PC-3 (cell line): ENCODE results near the gene HOXC9. TPM values are rescaled to one million over a fixed set of nuclear protein-coding genes. Genes with fewer than 3 reads are reported as not detected.

ENCODE experiments used
- ATAC-seq: fragments of 200-7000 bp; cut with Tn5 transposase; 2 replicates; pipeline ENCODE4 v1.9.1; 2020; ENCODE audit warnings: mild to moderate bottlenecking, moderate library complexity
- BruUV-seq: library from RNA; stranded (reverse); fragments of 400-500 nt; replicated peaks from 2 replicates; lab custom pipeline; 2021; lab: Mats Ljungman, UMichigan
- CTCF ChIA-PET: fragments of 300-600 bp; sonication (Branson Sonifier 250); formaldehyde crosslinking; loops from one replicate; lab custom pipeline; 2022; ENCODE audit warnings: antibody characterized with exemption; lab: Charles Lee
- POLR2A ChIA-PET: fragments of 300-600 bp; sonication (Branson Sonifier 250); formaldehyde crosslinking; loops from one replicate; lab custom pipeline; 2022; ENCODE audit warnings: antibody characterized with exemption; ENCODE audit not compliant: unreplicated experiment; lab: Charles Lee
- DNase-seq: peaks from one replicate; pipeline ENCODE4 v3.0.0-alpha.2; 2015
- H2AFZ ChIP-seq: fragments of 300-600 bp; sonication (generic); 2 replicates; pipeline ENCODE4 v1.6.0; 2016; ENCODE audit warnings: antibody characterized with exemption, low read length
- H3F3A ChIP-seq: fragments of 300-600 bp; sonication (generic); one replicate; pipeline ENCODE4 v1.6.0; 2017; ENCODE audit warnings: antibody characterized with exemption, low read length, control low read depth, mild to moderate bottlenecking; ENCODE audit not compliant: unreplicated experiment
- H3K27ac ChIP-seq: fragments of 300-600 bp; sonication (generic); 2 replicates; pipeline ENCODE4 v1.5.1; 2016; ENCODE audit warnings: mild to moderate bottlenecking, low read length
- H3K27me3 ChIP-seq: fragments of 300-600 bp; sonication (generic); 2 replicates; pipeline ENCODE4 v1.6.1; 2016; ENCODE audit warnings: low read length, mixed read lengths
- H3K36me3 ChIP-seq: fragments of 300-600 bp; sonication (generic); 2 replicates; pipeline ENCODE4 v1.6.1; 2016; ENCODE audit warnings: low read depth, mixed run types, low read length, mixed read lengths
- H3K4me1 ChIP-seq: fragments of 300-600 bp; sonication (generic); 2 replicates; pipeline ENCODE4 v1.5.1; 2016; ENCODE audit warnings: low read length; ENCODE audit not compliant: insufficient read depth
- H3K4me2 ChIP-seq: fragments of 300-600 bp; sonication (generic); 2 replicates; pipeline ENCODE4 v1.6.0; 2016; ENCODE audit warnings: low read length
- H3K4me3 ChIP-seq: fragments of 300-600 bp; sonication (generic); 2 replicates; pipeline ENCODE4 v1.5.1; 2016; ENCODE audit warnings: mild to moderate bottlenecking, low read length, mixed read lengths
- H3K79me2 ChIP-seq: fragments of 300-600 bp; sonication (generic); 2 replicates; pipeline ENCODE4 v1.6.1; 2017; ENCODE audit warnings: low read length, mixed read lengths
- H3K9ac ChIP-seq: fragments of 300-600 bp; sonication (generic); 2 replicates; pipeline ENCODE4 v1.6.0; 2016; ENCODE audit warnings: mild to moderate bottlenecking, low read length
- H3K9me2 ChIP-seq: fragments of 300-600 bp; sonication (generic); replicated peaks from 2 replicates; pipeline ENCODE4 v1.6.1; 2016; ENCODE audit warnings: mixed run types, low read length, mixed read lengths
- H3K9me3 ChIP-seq: fragments of 300-600 bp; sonication (generic); 2 replicates; pipeline ENCODE4 v1.6.1; 2016; ENCODE audit warnings: low read length, mixed read lengths
- H4K20me1 ChIP-seq: fragments of 300-600 bp; sonication (generic); 2 replicates; pipeline ENCODE4 v1.6.1; 2016; ENCODE audit warnings: low read length, mixed read lengths
- CTCF ChIP-seq: fragments of 300-600 bp; sonication (generic); conservative IDR thresholded peaks from 2 replicates; pipeline ENCODE4 v1.5.1; 2017; ENCODE audit warnings: antibody characterized with exemption, low read depth, mild to moderate bottlenecking, low read length
- EZH2 ChIP-seq: fragments of 300-600 bp; sonication (generic); IDR thresholded peaks from one replicate; pipeline ENCODE4 v1.6.1; 2017; ENCODE audit warnings: antibody characterized with exemption, mild to moderate bottlenecking, low read length; ENCODE audit not compliant: unreplicated experiment
- EZH2phosphoT487 ChIP-seq: fragments of 300-600 bp; sonication (generic); IDR thresholded peaks from 2 replicates; pipeline ENCODE4 v1.6.1; 2018; ENCODE audit warnings: mild to moderate bottlenecking, antibody characterized with exemption, low read length, borderline replicate concordance
- intact Hi-C: fragments of 100-400 bp; cut with micrococcal nuclease; formaldehyde crosslinking; loops from 2 replicates; pipeline ENCODE4 v1.9.0; 2023
- total RNA-seq: library from RNA; depleted of rRNA; stranded (reverse); fragments of >200 nt; gene quantifications from 2 replicates; pipeline ENCODE4 v1.2.3, GENCODE V29; 2014

Gene HOXC9
- total RNA-seq, 1 experiment from 2014 or later: 1.5 TPM

- CTCF ChIA-PET: interaction anchor here (1.2 to 1.3 kb wide), 2 partner anchors 48 to 217 kb away, joined by 3 to 11 read pairs; partner anchors contain the start of gene HOXC5
- H3K79me2 ChIP-seq: no peaks in the 10 kb centered on the region
- no peak for DNase-seq
- POLR2A ChIA-PET: no interaction called here
- intact Hi-C loops: no loop called here
- no peak overlapping the region; the same call in 1 of the 2 replicates for H2AFZ ChIP-seq
- H3K9me2 ChIP-seq: no peaks in the 10 kb centered on the region
- TF ChIP-seq CTCF: no peak
- no peak for TF ChIP-seq EZH2phosphoT487
- no peak for TF ChIP-seq EZH2
- peaks cover 25% of the 10 kb centered on the region for H3K4me1 ChIP-seq
- H3K36me3 ChIP-seq: no peaks in the 10 kb centered on the region
- H3F3A ChIP-seq: no peaks in the 10 kb centered on the region
- no peak overlapping the region for H3K4me3 ChIP-seq
- no peaks in the 10 kb centered on the region for H3K27me3 ChIP-seq
- no peak for ATAC-seq
- no peaks in the 10 kb centered on the region for H4K20me1 ChIP-seq
- peak overlapping the region; percentile 41; the same call in 1 of the 2 replicates for H3K4me2 ChIP-seq
- no peak overlapping the region for H3K9ac ChIP-seq
- no peak overlapping the region for H3K27ac ChIP-seq
- H3K9me3 ChIP-seq: no peaks in the 10 kb centered on the region
- BruUV-seq: no TSS peak
Measured at GRCh38 chr12:53983950-53984572, 15.9 kb upstream of the HOXC9 start.

- ChIA-PET POLR2A (no interaction called here), CTCF (interaction anchor here (0.5 to 1.3 kb wide), 6 partner anchors 11 to 216 kb away, joined by 3 to 11 read pairs (median 4); partner anchors contain the start of gene HOXC5)
- no peaks in the 10 kb centered on the region for H3F3A ChIP-seq
- H3K9me3 ChIP-seq: no peaks in the 10 kb centered on the region
- no peak within 1 kb of the TSS for H3K27ac ChIP-seq
- no peaks in the 10 kb centered on the region for H3K27me3 ChIP-seq
- H2AFZ ChIP-seq: peak within 1 kb of the TSS; percentile 86
- H3K4me1 ChIP-seq: peaks cover 26% of the 10 kb centered on the region
- H4K20me1 ChIP-seq: no peaks in the 10 kb centered on the region
- no peaks in the 10 kb centered on the region for H3K9me2 ChIP-seq
- ATAC-seq (peak; percentile 64), DNase-seq (peak; percentile 93)
- no peaks in the 10 kb centered on the region for H3K36me3 ChIP-seq
- H3K4me2 ChIP-seq: peak within 1 kb of the TSS; percentile 78
- intact Hi-C loops: loop anchor here (5.0 kb wide), 1 partner anchor 43 kb away; no protein-coding TSS in a partner anchor
- TF ChIP-seq CTCF (peak; percentile 71), EZH2 (no peak)
- peak within 1 kb of the TSS; percentile 46; the same call in 1 of the 2 replicates for H3K4me3 ChIP-seq
- no peak within 1 kb of the TSS for H3K9ac ChIP-seq
- BruUV-seq: no TSS peak
- H3K79me2 ChIP-seq: no peaks in the 10 kb centered on the region
Measured at GRCh38 chr12:53984901-53985691, 14.9 kb upstream of the HOXC9 start, which contains the start of gene HOXC10. Gene HOXC10 (plus strand): TSS chr12:53985146. CDS start chr12:53985260, 114 bp downstream.
